HG03432 (cell line): Measurements from ENCODE around the gene SH3BP5.

Experiments used
- ATAC-seq: cut with Tn5 transposase; IDR thresholded peaks from one replicate; pipeline ENCODE4 v1.9.1; 2021; ENCODE audit warnings: mild to moderate bottlenecking, moderate library complexity; ENCODE audit not compliant: unreplicated experiment

Gene SH3BP5

DNA sequence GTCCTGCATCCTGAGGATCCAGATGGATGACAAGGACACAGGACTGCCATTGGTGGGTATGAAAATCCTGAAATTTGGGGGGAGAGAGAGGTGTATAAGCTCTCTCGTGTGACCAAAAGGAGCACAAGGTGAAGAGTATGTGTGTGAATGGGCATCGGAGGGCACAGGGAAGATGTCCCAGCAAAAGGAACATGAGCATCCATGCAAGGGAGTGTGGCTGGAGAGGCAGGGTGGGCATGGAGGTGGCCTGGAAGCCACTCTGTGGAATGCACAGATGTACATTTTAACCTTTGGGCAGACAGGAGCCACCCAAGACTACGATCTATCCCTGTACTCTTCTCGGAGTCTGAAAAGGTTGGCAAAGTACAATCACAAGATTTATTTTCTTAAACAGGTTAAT lies 71.9 kb downstream of the SH3BP5 start:
- no peak for ATAC-seq

DNA sequence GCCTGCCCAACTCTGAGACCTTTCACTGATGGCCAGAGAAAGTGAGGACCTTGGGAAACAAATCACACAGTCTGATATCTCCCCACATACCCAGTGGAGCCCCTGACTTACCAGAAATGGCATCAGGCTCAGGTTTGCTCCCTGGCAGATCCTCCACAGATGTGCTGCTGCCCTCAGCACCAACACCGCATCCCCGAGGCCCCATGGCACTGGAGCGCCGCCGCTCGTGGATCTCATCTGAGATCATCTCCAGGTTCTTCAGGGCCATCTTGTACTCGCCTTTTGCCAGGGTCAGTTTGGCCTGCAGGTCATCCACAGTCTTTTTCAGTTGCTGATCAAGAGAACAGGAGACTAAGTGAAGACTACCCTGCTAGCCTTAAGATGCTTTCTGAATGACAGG lies 73.7 kb downstream of the SH3BP5 start:
- no peak for ATAC-seq

DNA sequence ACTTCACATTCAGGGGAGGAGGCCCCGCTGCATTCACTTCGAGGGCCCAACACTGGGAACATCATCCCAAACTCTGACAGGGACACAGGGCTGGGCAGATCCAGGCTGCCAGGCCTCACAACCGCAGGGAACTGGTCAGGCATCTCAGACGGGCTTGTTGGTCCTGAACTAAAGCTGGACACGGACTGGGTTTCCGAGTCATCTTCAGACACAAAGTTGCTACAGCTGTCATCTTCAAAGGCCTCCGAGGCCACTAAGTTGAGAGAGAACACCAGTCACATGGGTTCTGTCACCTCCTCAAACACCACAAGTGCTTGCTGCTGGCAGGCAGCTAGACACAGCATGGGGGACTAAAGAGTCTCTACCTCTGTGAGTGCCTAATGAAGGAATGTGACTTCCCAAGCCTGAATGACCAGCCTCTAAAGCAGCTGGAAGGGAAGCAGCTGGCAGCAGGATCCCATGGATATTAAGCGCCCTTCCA lies 75.5 kb downstream of the SH3BP5 start:
- ATAC-seq: no peak

DNA sequence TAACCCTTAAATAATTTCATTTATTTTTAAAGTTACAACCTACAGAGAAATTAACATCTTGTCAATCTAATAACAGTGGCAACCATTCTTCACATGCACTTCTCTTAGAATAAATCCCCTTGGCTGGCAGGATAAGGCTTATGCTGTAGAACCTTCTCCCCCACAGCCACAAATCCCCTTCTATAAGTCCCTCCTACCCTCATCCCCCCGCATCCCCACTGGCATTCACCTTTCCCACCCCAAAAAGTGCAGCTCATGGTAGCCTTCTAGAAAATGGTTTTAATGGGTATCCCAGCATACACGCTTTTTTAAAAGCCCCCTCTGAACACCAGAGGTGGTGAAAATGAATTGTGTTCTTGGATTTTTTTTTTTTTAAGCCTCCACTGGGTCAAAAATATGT lies 77.2 kb downstream of the SH3BP5 start:
- no peak for ATAC-seq

DNA sequence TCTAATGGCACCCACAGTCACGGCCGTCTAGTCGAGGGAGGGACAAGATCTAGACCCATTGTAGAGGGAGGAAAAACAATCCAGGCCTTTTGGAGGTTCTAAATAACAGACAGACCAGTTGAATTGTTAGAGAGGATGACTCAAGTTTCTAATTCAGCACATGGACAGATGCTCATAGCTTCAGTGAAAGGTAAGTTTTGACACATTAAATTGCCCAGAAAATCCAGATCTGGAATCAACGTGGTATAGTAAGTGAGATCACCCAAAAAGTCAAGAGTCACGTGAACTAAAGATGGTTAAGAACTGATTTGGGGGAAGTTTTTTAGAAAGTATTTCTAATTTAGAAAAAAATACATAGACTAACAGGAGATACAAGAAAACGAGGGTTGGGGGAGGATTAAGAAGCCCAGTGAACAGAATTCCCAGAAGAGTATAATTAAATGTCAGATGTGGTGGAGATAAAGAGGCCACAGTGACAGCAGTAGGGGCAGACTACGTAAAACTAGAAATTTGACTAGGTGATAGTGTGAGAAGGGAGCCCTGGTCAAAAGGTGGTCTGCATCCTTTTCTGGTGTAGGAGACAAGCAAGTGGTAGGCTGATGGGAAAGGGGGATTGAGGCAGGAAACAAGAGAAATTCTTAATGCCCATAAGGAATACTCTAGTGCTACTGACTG lies 79.2 kb downstream of the SH3BP5 start:
- ATAC-seq: no peak

DNA sequence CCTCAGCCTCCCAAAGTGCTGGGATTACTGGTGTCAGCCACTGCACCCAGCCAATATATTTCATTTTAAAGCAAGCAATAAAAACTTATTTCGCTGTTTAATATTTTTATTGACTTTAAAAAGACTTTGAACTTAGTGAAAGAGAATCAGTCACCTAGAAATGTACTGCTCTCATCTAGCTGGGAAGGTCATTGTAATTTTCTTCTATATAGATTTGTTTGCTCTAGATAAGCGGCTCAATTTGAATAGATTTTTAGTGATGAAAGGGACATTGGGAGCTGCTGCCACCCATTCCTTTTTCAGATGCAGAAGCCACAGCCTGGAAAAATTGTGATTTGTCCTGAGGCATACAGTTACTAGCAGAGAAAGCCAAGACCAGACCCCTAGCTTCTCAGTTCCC lies 86.2 kb downstream of the SH3BP5 start:
- ATAC-seq: no peak

DNA sequence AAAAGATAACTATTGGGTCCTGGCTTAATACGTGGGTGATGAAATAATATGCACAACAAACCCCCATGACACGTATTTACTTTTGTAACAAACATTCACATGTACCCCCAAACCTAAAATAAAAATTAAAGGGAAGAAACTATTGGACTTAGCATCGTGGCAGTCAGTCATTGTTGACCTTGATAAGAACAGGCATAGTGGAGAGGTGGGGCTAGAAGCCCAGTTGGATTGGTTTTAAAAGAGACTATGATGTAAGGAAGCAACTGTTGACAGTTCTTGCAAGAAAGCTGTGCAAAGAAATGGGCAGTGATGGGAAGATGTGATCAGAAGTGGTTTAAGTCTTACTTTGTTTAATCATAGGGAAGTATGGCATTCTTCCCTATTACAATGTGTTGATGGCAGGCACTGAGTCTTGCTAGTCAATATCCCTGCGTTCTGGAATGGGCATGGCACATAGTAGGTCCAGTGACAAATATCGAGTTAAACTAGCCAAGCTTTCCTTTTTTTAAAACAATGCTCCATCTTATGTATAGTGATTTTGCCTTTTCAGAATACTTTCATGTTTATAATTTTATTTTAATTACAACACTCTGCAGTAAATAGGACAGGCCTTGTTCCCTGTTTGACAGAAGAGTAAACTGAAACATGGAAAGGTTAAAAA lies 88.4 kb downstream of the SH3BP5 start:
- ATAC-seq: no peak

DNA sequence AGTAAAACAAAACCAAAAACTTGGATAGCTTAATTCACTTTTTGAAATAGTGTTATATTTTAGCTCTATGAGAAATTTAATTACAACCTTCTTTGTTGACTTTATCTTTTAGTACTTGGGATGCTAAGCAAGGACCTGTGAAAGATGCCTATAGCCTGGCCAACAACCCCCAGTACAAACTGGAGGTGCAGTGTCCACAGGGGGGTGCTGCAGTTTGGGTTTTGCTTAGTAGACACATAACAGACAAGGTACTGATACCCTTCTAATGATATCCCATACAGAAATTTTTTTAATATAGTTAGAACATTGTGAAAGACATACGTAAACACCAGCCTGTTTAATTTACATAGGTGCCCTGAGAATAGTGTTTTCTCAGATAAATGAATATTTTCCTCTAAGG lies 91.0 kb downstream of the SH3BP5 start:
- no peak for ATAC-seq

DNA sequence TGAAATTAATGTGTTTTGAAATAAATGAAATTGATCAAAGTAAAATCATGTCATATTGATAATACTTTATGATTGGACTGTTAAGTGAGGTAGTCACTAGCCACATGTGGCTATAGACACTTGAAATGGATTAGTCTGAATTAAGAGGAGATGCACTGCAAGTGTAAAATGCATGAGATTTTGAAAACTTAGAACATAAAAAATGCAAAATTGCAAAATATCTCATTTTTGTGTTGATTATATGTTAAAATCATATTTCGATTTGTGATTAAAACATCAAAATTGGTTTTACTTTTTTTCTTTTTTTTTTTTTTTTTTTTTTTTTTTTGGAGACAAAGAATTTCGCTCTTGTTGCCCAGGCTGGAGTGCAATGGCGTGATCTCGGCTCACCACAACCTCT lies 103.1 kb downstream of the SH3BP5 start:
- ATAC-seq: no peak

DNA sequence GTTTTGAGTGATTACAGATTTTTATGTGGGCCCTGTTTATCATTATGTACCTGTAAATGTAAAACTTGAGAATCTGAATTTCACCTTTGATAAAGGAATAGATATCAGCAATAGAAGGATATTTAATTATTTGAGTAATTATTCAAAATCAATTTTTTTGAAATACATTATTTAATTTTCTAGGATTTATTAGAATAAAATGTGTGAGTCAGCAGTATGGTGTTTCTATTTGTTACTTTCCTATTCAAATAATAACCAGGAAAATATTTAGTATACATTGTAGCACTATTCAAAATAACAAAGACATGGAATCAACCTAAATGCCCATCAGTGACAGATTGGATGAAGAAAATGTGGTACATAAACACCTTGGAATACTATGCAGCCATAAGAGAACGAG lies 104.2 kb downstream of the SH3BP5 start:
- ATAC-seq: no peak

DNA sequence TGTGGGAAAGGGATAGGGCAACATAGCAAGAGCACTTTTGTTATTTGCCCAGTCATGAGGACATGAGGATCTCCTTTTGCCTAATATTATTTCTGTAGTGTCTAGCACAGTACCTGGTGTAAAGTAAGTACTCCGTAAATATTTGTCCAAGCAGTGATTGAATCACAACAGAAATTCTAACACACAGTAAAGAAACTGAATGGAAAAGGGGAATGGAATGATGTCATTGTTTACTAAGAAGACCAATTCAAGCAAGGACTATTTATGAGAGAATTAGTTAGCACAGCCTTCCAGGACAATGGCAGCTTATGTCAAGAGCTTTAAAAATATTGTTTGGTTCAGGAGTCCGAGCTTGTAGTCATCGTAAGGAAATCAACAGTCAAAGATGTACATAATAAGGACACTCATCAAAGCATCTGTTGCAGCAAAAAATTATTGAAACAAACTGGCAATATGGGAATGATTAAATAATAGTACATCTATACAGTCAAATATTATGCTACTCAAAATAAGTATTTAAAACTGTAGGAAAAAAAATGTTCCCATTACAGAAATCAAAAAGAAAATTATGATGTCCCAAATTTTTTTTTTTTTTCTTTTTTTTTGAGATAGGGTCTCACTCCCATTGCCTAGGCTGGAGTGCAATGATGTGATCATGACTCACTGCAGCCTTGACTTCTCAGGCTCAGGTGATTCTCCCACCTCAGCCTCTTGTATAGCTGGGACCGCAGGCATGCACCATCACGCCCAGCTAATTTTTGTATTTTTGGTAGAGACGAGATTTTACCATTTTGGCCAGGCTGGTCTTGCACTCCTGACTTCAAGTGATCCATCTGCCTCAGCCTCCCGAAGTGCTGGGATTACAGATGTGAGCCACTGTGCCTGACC lies 108.5 kb downstream of the SH3BP5 start:
- no peak for ATAC-seq

DNA sequence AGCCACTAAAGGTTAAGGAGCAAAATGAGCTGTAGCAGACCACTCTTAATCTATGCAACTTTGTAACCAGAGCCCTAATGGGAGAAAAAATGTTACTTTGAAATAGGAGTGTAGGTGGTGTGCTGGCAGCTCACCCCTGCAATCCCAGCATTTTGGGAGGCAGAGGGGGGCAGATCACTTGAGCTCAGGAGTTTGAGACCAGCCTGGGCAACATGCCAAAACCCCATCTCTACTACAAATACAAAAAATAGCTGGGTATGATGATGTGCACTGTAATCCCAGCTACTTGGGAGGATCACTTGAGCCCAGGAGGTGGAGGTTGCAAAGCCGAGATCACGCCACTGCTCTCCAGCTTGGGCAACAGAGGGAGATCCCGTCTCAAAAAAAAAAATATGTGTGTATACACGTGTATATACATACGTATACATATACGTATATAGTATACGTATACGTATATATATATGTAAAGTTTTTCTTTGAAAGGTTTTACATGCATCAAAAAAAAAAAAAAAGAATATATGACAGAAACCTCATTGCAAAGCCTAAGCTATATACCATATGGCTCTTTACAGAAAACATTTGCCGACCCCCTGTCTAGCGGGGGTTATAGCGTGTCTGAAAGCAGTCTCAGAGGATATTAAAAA lies 110.7 kb downstream of the SH3BP5 start:
- no peak for ATAC-seq

DNA sequence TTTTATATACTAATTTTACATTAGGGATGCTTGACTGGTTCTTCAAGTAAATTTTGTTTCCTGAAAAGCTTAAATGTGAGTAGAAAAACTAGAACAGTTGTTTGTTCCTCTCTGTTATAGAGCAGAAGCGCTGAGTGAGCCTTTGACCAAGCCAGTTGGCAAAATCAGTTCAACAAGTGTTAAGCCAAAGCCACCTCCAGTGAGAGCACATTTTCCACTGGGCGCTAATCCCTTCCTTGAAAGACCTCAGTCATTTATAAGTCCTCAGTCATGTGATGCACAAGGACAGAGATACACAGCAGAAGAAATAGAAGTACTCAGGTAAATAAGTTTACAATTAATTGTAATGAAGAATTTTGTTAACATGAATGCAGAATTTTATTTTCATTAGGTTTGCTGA lies 111.7 kb downstream of the SH3BP5 start:
- ATAC-seq: no peak

DNA sequence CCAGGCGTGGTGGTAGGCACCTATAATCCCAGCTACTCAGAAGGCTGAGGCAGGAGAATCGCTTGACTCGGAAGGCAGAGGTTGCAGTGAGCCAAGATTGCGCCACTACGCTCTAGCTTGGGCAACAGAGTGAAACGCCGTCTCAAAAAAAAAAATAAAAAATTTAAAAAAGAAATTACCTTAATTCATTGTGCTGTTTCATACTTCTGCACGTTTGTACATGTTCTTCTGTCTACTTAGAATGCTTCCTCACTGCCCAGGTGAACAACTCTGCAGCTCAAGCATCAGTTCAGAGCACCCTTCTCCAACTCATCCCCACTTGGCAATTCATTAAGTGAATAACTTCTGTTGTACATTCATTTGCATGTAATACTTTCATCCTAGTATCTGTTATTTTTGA lies 112.3 kb downstream of the SH3BP5 start:
- no peak for ATAC-seq

DNA sequence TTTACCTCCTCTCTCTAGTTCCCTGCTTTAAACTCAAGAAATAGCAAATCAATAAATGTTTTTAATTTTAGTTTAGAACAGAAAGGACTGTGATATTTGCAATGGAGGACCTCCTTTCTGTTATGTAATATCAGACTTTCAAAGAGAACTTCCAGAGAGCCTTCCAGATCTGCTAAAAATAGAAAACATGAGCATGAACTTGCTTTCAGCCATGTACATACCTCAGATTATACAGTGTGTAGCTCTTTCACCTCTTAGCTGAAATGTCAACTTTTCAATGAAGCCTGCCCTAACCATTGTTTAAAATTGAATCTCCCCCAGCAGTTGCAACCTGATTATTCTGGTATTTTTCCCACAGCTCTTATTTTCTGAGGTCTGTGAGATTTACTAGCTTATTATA lies 113.7 kb downstream of the SH3BP5 start:
- ATAC-seq: no peak

DNA sequence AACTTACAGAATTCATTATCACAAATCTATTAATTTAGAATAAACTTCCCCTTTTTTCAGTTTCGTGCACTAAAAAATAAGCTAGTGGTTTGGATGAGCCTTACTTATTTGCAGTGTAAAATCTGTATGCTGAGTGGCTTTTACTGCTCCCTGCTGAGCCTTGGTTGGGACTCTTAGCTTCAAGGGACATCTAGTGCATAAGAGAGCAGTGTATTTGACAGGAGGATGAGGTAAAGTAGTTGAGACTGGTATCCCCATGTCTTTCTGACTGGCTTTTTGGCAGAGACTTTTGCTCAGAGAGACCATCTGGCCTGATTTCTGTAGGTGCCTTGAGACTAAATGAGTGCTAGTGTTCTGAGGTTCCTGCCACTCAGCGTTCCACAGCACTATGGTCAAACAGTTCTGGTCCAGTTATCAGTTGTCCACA lies 114.5 kb downstream of the SH3BP5 start:
- ATAC-seq: no peak

DNA sequence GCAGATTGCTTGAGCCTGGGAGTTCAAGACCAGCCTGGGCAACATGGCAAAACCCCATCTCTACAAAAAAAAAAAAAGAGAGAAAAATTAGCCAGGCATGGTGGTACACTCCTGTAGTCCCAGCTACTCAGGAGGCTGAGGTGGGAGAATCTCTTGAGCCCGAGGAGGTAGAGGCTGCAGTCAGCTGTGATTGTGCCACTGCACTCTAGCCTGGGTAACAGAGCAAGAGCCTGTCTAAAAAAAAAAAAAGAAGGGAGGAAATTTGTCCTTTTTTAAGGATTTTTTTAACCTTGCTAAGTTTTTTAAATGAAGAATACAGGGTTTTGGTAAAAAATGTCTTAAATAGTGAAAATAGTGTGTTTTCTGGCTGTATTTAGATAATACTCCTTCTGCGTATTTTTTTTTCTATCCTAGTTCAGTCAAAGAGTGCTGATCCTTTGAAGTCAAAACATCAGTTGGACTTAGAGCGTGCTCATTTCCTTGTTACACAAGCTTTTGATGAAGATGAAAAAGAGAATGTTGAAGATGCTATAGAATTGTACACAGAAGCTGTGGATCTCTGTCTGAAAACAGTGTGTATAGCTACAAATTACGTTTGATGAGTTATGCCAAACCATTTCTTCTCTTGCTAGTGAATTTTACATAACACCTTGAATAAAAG lies 115.2 kb downstream of the SH3BP5 start:
- no peak for ATAC-seq

DNA sequence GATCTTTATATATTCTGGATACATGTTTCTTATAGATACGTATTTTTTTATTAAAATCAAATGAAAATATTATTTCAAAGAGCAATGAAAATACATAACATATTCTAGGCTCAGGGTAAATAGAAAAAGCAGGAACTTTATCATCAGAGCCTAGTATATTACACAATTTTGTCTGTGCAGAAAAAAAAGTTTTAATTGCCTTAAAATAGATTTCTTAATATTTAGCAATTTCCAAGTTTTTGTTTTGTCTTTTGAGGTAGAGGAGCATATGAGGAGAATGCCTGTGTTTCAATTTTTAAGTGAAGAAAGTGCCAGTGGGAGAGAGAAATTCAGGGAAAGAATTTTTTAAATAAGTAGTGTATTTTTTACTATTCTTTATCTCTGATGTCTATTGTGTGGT lies 115.9 kb downstream of the SH3BP5 start:
- no peak for ATAC-seq

DNA sequence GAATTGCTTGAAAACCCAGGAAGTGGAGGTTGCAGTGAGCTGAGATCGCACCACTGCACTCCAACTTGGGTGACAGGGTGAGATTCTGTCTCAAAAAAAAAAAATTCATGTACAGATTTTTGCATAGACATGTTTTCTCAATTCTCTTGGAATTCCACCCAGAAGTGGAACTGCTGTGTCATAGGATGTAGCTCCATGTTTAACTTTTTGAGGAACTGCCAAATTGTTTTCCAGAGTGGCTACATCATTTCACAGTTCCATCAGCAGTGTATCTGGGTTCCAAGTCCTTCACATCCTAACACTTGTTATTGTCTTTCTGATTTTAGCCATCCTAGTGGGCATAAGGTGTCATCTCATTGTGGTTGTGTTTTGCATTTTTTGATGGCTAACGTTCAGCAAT lies 116.4 kb downstream of the SH3BP5 start:
- ATAC-seq: no peak

DNA sequence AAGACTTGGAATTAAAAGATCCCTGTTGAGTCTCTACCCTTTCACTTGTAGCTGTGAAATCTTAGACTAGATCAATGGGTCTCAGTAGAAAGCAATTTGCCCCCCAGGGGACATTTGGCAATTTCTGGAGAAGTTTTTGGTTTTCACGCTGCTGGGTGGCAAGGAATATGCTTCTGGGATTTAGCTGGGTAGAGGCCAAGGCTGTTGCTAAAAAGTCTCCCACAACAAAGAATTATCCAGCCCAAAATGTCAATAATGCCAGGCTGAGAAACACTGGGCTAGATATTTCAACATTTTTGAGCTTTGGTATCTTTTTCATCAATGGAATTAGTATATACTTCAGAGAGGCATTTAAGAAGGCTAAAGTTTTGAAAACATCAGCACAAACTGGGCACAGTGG lies 117.6 kb downstream of the SH3BP5 start:
- ATAC-seq: no peak

DNA sequence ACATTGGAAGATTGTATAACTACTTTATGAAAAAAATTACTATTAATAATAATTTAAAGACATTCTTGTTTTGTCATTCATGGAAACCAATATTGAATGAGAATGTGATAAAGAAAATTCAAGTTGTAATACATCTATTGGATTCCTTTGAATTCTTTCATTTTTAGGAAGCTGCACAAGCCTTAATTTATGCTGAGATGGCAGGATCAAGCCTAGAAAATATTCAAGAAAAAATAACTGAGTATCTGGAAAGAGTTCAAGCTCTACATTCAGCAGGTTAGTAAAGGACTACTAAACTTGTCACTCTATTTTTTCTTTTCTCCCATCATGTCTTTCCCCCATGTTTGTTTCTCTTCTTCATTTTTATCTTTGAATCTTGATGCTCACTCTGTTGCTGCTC lies 120.4 kb downstream of the SH3BP5 start:
- ATAC-seq: no peak
